Measurements from ENCODE around the gene BIRC6. TPM values are rescaled to one million over a fixed set of nuclear protein-coding genes. Genes with fewer than 3 reads are reported as not detected.

The BIRC6 gene, protein sequence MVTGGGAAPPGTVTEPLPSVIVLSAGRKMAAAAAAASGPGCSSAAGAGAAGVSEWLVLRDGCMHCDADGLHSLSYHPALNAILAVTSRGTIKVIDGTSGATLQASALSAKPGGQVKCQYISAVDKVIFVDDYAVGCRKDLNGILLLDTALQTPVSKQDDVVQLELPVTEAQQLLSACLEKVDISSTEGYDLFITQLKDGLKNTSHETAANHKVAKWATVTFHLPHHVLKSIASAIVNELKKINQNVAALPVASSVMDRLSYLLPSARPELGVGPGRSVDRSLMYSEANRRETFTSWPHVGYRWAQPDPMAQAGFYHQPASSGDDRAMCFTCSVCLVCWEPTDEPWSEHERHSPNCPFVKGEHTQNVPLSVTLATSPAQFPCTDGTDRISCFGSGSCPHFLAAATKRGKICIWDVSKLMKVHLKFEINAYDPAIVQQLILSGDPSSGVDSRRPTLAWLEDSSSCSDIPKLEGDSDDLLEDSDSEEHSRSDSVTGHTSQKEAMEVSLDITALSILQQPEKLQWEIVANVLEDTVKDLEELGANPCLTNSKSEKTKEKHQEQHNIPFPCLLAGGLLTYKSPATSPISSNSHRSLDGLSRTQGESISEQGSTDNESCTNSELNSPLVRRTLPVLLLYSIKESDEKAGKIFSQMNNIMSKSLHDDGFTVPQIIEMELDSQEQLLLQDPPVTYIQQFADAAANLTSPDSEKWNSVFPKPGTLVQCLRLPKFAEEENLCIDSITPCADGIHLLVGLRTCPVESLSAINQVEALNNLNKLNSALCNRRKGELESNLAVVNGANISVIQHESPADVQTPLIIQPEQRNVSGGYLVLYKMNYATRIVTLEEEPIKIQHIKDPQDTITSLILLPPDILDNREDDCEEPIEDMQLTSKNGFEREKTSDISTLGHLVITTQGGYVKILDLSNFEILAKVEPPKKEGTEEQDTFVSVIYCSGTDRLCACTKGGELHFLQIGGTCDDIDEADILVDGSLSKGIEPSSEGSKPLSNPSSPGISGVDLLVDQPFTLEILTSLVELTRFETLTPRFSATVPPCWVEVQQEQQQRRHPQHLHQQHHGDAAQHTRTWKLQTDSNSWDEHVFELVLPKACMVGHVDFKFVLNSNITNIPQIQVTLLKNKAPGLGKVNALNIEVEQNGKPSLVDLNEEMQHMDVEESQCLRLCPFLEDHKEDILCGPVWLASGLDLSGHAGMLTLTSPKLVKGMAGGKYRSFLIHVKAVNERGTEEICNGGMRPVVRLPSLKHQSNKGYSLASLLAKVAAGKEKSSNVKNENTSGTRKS (N-terminal part only)
- total RNA-seq (2022; extraction: Qiagen RNA extraction; ENCODE audit: low read depth), result 26.3 to 41.7 TPM (median 29.3 TPM) in 5 replicates

GRCh38 chr2:32356681-32357317, at the start of gene BIRC6:
Gene BIRC6, plus strand, starts transcription at chr2:32357023. Its CDS starts 139 bp downstream, at chr2:32357162.

DNA sequence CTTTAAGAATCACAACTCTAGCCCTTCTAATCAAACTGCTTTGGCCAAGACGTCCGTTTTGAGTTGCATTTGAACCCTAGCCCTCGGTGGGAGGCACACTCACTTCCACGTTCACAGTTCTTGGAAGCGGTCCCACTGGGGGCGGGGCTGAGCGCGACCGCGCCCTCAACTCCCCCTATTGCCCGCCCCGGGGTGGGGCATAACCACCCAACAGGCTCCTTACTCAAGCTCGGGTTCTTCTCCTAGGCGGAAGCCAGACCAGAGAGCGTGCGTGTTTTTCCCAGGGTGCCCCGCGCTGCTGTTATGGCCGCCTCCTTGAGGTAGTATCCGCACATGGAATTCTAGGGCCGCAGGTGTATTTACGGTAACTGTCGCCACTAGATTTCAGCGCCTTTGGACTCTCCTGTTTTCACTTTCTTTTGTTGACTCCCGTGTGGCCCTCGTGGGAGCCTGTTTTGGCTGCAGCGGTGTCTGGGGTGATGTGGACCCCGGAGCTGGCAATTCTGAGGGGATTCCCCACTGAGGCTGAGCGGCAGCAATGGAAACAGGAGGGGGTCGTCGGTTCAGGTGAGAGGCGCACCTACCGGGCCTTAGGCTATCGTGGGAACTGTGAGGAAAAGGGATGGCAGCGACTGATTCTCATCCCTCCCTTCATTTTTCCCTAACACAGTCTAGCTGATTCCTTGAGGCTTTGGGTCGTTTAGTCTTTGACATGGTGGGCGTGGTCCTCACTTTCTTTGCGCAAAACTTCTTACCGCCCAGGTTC, 271.2 kb downstream of the BIRC6 start, which contains the start of gene TTC27:
TSS of gene TTC27 (plus strand) at position 237 of the 766 bp plus-strand sequence. CDS start at position 480, 243 bp downstream.

Other genes with a start within 250 kb of the BIRC6 start
- 12.5 to 21.2 TPM (median 16.4 TPM) in 5 replicates for gene SLC30A6, start 191.2 kb upstream of the BIRC6 start, total RNA-seq (2022; extraction: Qiagen RNA extraction; ENCODE audit: low read depth)
- 0.03 to 0.09 TPM (median 0.09 TPM) in 4 of 5 replicates, not detected in the other for gene NLRC4, start 92.1 kb upstream of the BIRC6 start, total RNA-seq (2022; extraction: Qiagen RNA extraction; ENCODE audit: low read depth)
- 33.5 to 55.4 TPM (median 49.8 TPM) in 5 replicates for gene YIPF4, start 79.1 kb upstream of the BIRC6 start, total RNA-seq (2022; extraction: Qiagen RNA extraction; ENCODE audit: low read depth)

Data from A549 treated with GW870086 at 1 μM for 4 hours (cell line).